Stomach (tissue), 4 donors: ENCODE data around the gene GSTA1.

Experiments used
- POLR2A ChIP-seq, 4 donors: fragments of 450-650 bp; IDR thresholded peaks; one replicate each; pipeline ENCODE4 v1.6.1; 2016; ENCODE audit warnings: antibody characterized with exemption in 4 of 4, control low read depth in 2 of 4, mild to moderate bottlenecking in 1 of 4, moderate library complexity in 1 of 4
- TF ChIP-seq, protein P1 (sequence below), 7 experiments: fragments of 450-650 bp in 4 of 7; fragments of 200-600 bp in 3 of 7; sonication (generic) in 3 of 7; IDR thresholded peaks; one replicate each; pipeline ENCODE4 v1.5.1; 2016 to 2019; ENCODE audit warnings: antibody characterized with exemption in 7 of 7, control low read depth in 2 of 7, mild to moderate bottlenecking in 1 of 7

DNA sequence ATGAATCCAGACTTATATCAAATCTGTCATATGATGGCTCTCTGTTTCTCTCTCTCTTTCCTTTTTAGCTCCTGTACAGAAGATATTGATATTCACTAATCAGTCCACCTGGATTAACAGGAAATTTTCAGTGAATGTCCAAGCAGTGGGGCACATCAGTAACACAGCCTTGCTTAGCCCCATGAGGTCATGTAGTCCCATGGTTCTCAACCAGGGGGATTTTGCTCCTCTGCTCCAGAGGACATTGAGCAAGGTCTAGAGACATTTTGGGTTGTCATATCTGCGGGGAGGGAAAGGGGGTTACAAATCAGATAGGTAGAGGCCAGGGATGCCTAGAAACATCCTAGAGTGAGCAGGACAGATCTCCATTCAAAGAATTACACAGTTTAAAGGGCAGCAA lies 810 bp downstream of the GSTA1 start:
- no peak for TF ChIP-seq POLR2A (IDR thresholded peaks at IDR 0.05)
- TF ChIP-seq, protein P1, sequence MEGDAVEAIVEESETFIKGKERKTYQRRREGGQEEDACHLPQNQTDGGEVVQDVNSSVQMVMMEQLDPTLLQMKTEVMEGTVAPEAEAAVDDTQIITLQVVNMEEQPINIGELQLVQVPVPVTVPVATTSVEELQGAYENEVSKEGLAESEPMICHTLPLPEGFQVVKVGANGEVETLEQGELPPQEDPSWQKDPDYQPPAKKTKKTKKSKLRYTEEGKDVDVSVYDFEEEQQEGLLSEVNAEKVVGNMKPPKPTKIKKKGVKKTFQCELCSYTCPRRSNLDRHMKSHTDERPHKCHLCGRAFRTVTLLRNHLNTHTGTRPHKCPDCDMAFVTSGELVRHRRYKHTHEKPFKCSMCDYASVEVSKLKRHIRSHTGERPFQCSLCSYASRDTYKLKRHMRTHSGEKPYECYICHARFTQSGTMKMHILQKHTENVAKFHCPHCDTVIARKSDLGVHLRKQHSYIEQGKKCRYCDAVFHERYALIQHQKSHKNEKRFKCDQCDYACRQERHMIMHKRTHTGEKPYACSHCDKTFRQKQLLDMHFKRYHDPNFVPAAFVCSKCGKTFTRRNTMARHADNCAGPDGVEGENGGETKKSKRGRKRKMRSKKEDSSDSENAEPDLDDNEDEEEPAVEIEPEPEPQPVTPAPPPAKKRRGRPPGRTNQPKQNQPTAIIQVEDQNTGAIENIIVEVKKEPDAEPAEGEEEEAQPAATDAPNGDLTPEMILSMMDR (IDR thresholded peaks at IDR 0.05): no peak
